ENCODE data around the gene HSPA1B.

GRCh38 chr6:31874084-31874670 is 46.6 kb downstream of the HSPA1B start:
- TF ChIP-seq POLR2A (IDR thresholded peaks at IDR 0.05) (no peak), CTCF (IDR thresholded peaks at IDR 0.05) (no peak)

Measured in Peyer's patch (tissue), 4 donors.